OCI-LY7 (cell line): ENCODE data around the gene CLUH. TPM values are rescaled to one million over a fixed set of nuclear protein-coding genes. Genes with fewer than 3 reads are reported as not detected.

Experiments
- BruUV-seq: library from RNA; stranded (reverse); fragments of 400-500 nt; replicated peaks from 2 replicates; lab custom pipeline; 2021; lab: Mats Ljungman, UMichigan
- CTCF ChIA-PET: fragments of 300-600 bp; sonication (Branson Sonifier 250); formaldehyde crosslinking; loops from one replicate; lab custom pipeline; 2022; ENCODE audit warnings: antibody characterized with exemption; ENCODE audit not compliant: unreplicated experiment; lab: Charles Lee
- POLR2A ChIA-PET: fragments of 300-600 bp; sonication (Branson Sonifier 250); formaldehyde crosslinking; loops from one replicate; lab custom pipeline; 2022; ENCODE audit warnings: antibody characterized with exemption; lab: Charles Lee
- DNase-seq: peaks from one replicate; pipeline ENCODE4 v3.0.0-alpha.2; 2015; ENCODE audit warnings: low spot score
- H2AFZ ChIP-seq: fragments of 200-600 bp; sonication (generic), shearing (Covaris generic); 2 replicates; pipeline ENCODE4 v1.6.1; 2014; ENCODE audit warnings: mild to moderate bottlenecking, antibody characterized with exemption, low read length, moderate library complexity
- H3K27ac ChIP-seq: fragments of 200-600 bp; sonication (generic); 2 replicates; pipeline ENCODE4 v1.5.1; 2014; ENCODE audit warnings: mixed run types, low read depth, mild to moderate bottlenecking, moderate library complexity, low read length, inconsistent platforms; ENCODE audit not compliant: poor library complexity, severe bottlenecking
- H3K36me3 ChIP-seq: fragments of 200-600 bp; sonication (generic); 2 replicates; pipeline ENCODE4 v1.6.1; 2014; ENCODE audit warnings: mild to moderate bottlenecking, antibody characterized with exemption, low read length, moderate library complexity, mixed read lengths; ENCODE audit not compliant: insufficient read depth
- H3K4me1 ChIP-seq: fragments of 200-600 bp; sonication (generic); 2 replicates; pipeline ENCODE4 v1.5.1; 2014; ENCODE audit warnings: mild to moderate bottlenecking, low read length; ENCODE audit not compliant: insufficient read depth, poor library complexity, severe bottlenecking
- H3K4me2 ChIP-seq: fragments of 200-600 bp; sonication (generic); 2 replicates; pipeline ENCODE4 v1.6.1; 2014; ENCODE audit warnings: mild to moderate bottlenecking, low read length
- H3K4me3 ChIP-seq: fragments of 200-600 bp; sonication (generic); 2 replicates; pipeline ENCODE4 v1.5.1; 2014; ENCODE audit warnings: mild to moderate bottlenecking, low read depth, low read length; ENCODE audit not compliant: poor library complexity, severe bottlenecking
- H3K79me2 ChIP-seq: fragments of 200-600 bp; sonication (generic); 2 replicates; pipeline ENCODE4 v1.6.1; 2016; ENCODE audit warnings: low read depth, mild to moderate bottlenecking, low read length, moderate library complexity, mixed read lengths; ENCODE audit not compliant: insufficient read depth
- H3K9me2 ChIP-seq: fragments of 200-600 bp; sonication (generic); 2 replicates; pipeline ENCODE4 v1.6.1; 2016; ENCODE audit warnings: mild to moderate bottlenecking, low read length, mixed read lengths; ENCODE audit not compliant: insufficient read depth
- H3K9me3 ChIP-seq: fragments of 200-600 bp; sonication (generic); 2 replicates; pipeline ENCODE4 v1.6.1; 2014; ENCODE audit warnings: mild to moderate bottlenecking, mixed run types, low read length, mixed read lengths
- H4K20me1 ChIP-seq: fragments of 200-600 bp; sonication (generic); 2 replicates; pipeline ENCODE4 v1.6.1; 2014; ENCODE audit warnings: mild to moderate bottlenecking, antibody characterized with exemption, low read length, moderate library complexity, mixed read lengths; ENCODE audit not compliant: insufficient read depth
- EZH2phosphoT487 ChIP-seq: fragments of 200-600 bp; sonication (generic); IDR thresholded peaks from 2 replicates; pipeline ENCODE4 v1.6.1; 2018; ENCODE audit warnings: low read depth, borderline replicate concordance, mild to moderate bottlenecking, mixed run types, antibody characterized with exemption, low read length, moderate library complexity, mixed read lengths
- intact Hi-C: fragments of 100-400 bp; cut with micrococcal nuclease; formaldehyde crosslinking; loops from one replicate; pipeline ENCODE4 v1.10.0; 2022; ENCODE audit not compliant: unreplicated experiment
- total RNA-seq, 2 experiments: library from RNA; depleted of rRNA in 1 of 2; stranded (reverse); fragments of >200 nt in 1 of 2; shearing (Covaris generic) in 1 of 2; gene quantifications; 2 replicates each; pipeline ENCODE4 v1.2.3, GENCODE V29; 2014 to 2022
- TF ChIP-seq, protein P1 (sequence below): fragments of 200-600 bp; sonication (generic); conservative IDR thresholded peaks from 2 replicates; pipeline ENCODE4 v1.5.1; 2014; ENCODE audit warnings: mild to moderate bottlenecking, antibody characterized with exemption, low read length, moderate library complexity, mixed read lengths

Gene CLUH
- total RNA-seq, 2 experiments from 2014 or later = 96.3 to 132 TPM

- DNase-seq = no peak
- CTCF ChIA-PET = no interaction called here
- H3K9me2 ChIP-seq = no peaks in the 10 kb centered on the region
- no peak overlapping the region for H3K4me3 ChIP-seq
- H3K79me2 ChIP-seq = no peaks in the 10 kb centered on the region
- H3K4me2 ChIP-seq = no peak overlapping the region
- no peak overlapping the region for H3K27ac ChIP-seq
- H2AFZ ChIP-seq = no peak overlapping the region
- H3K36me3 ChIP-seq = peaks cover 94% of the 10 kb centered on the region
- H3K4me1 ChIP-seq = no peaks in the 10 kb centered on the region
- POLR2A ChIA-PET = interaction anchor here (0.6 kb wide), 1 partner anchor 161 kb away, joined by 4 read pairs; no protein-coding TSS in a partner anchor
- BruUV-seq = no TSS peak
- no peaks in the 10 kb centered on the region for H4K20me1 ChIP-seq
- no peak for TF ChIP-seq EZH2phosphoT487
- TF ChIP-seq, protein P1, sequence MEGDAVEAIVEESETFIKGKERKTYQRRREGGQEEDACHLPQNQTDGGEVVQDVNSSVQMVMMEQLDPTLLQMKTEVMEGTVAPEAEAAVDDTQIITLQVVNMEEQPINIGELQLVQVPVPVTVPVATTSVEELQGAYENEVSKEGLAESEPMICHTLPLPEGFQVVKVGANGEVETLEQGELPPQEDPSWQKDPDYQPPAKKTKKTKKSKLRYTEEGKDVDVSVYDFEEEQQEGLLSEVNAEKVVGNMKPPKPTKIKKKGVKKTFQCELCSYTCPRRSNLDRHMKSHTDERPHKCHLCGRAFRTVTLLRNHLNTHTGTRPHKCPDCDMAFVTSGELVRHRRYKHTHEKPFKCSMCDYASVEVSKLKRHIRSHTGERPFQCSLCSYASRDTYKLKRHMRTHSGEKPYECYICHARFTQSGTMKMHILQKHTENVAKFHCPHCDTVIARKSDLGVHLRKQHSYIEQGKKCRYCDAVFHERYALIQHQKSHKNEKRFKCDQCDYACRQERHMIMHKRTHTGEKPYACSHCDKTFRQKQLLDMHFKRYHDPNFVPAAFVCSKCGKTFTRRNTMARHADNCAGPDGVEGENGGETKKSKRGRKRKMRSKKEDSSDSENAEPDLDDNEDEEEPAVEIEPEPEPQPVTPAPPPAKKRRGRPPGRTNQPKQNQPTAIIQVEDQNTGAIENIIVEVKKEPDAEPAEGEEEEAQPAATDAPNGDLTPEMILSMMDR = no peak
- no peaks in the 10 kb centered on the region for H3K9me3 ChIP-seq
- intact Hi-C loops = no loop called here
Measured at GRCh38 chr17:2693561-2694380, 17.8 kb downstream of the CLUH start.

DNA sequence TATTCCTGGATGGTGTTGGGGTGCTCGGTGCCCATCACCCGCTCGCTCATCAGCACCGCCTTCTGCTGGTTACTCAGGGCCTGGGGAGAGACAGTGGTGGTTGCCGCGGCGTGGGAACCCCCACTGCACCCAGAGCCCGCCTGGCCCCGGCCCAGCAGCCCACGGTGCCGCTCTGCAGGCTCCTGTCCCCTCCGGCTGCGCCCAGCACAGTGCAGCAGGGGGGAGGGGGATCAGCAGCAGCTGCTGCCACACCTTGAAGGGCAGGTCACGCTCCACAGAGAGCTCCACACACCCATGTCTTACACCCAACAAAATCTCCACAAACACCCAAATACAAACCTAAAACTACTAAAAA is 18.8 kb downstream of the CLUH start:
- Histone ChIP-seq H4K20me1 (no peaks in the 10 kb centered on the region), H3K9me2 (no peaks in the 10 kb centered on the region), H3K27ac (no peak overlapping the region), H3K4me2 (no peak overlapping the region), H3K9me3 (no peaks in the 10 kb centered on the region), H3K4me1 (no peaks in the 10 kb centered on the region), H3K79me2 (no peaks in the 10 kb centered on the region), H3K4me3 (no peak overlapping the region), H3K36me3 (peaks cover 89% of the 10 kb centered on the region), H2AFZ (no peak overlapping the region)
- ChIA-PET CTCF (no interaction called here), POLR2A (interaction anchor here (0.6 kb wide), 1 partner anchor 162 kb away, joined by 4 read pairs; no protein-coding TSS in a partner anchor)
- intact Hi-C loops = no loop called here
- DNase-seq = no peak
- TF ChIP-seq EZH2phosphoT487 = no peak
- TF ChIP-seq, protein P1 = no peak
- BruUV-seq = no TSS peak
